Calu3 (cell line): ENCODE results near the gene WASF2. TPM values are rescaled to one million over a fixed set of nuclear protein-coding genes. Genes with fewer than 3 reads are reported as not detected.

Experiments
- BruUV-seq: library from RNA; stranded (reverse); fragments of 400-500 nt; replicated peaks from 2 replicates; lab custom pipeline; 2021; lab: Mats Ljungman, UMichigan
- CTCF ChIA-PET: fragments of 300-600 bp; sonication (Branson Sonifier 250); formaldehyde crosslinking; loops from one replicate; lab custom pipeline; 2022; ENCODE audit warnings: antibody characterized with exemption; lab: Charles Lee
- DNase-seq: peaks from one replicate; pipeline ENCODE4 v3.0.0; 2022
- H3K27ac Mint-ChIP-seq: one replicate; pipeline ENCODE4 v1.8.0; 2022; ENCODE audit warnings: mixed read lengths; ENCODE audit not compliant: unreplicated experiment
- H3K27me3 Mint-ChIP-seq: one replicate; pipeline ENCODE4 v1.8.0; 2022; ENCODE audit warnings: mixed read lengths; ENCODE audit not compliant: unreplicated experiment
- H3K36me3 Mint-ChIP-seq: one replicate; pipeline ENCODE4 v1.8.0; 2022; ENCODE audit warnings: mild to moderate bottlenecking, moderate library complexity, mixed read lengths; ENCODE audit not compliant: insufficient read depth, unreplicated experiment
- H3K4me1 Mint-ChIP-seq: one replicate; pipeline ENCODE4 v1.8.0; 2022; ENCODE audit warnings: mild to moderate bottlenecking, low read depth, mixed read lengths; ENCODE audit not compliant: unreplicated experiment
- H3K4me3 Mint-ChIP-seq: one replicate; pipeline ENCODE4 v1.8.0; 2022; ENCODE audit warnings: mild to moderate bottlenecking, low read depth, moderate library complexity, mixed read lengths; ENCODE audit not compliant: unreplicated experiment
- H3K9me3 Mint-ChIP-seq: one replicate; pipeline ENCODE4 v1.8.0; 2022; ENCODE audit warnings: low read depth, mixed read lengths; ENCODE audit not compliant: unreplicated experiment
- CTCF ChIP-seq: fragments of 200-600 bp; IDR thresholded peaks from one replicate; pipeline ENCODE4 v1.8.0; 2022; ENCODE audit warnings: antibody characterized with exemption; ENCODE audit not compliant: unreplicated experiment
- intact Hi-C: fragments of 100-400 bp; cut with micrococcal nuclease; formaldehyde crosslinking; loops from one replicate; pipeline ENCODE4 v1.10.0; 2022; ENCODE audit not compliant: unreplicated experiment
- total RNA-seq: library from RNA; stranded (reverse); gene quantifications from 2 replicates; pipeline ENCODE4 v1.2.3, GENCODE V29; 2022

Gene WASF2
- total RNA-seq, 1 experiment from 2014 or later: 79.5 TPM

GRCh38 chr1:27519331-27520258, 29.6 kb upstream of the WASF2 start:
- no peak overlapping the region for H3K27ac Mint-ChIP-seq
- H3K9me3 Mint-ChIP-seq: no peaks in the 10 kb centered on the region
- DNase-seq: no peak
- no peak for TF ChIP-seq CTCF
- CTCF ChIA-PET: interaction anchor here (0.7 kb wide), 1 partner anchor 38 kb away, joined by 3 read pairs; no protein-coding TSS in a partner anchor
- BruUV-seq: no TSS peak
- H3K27me3 Mint-ChIP-seq: no peaks in the 10 kb centered on the region
- peaks cover 28% of the 10 kb centered on the region for H3K4me1 Mint-ChIP-seq
- H3K36me3 Mint-ChIP-seq: no peaks in the 10 kb centered on the region
- intact Hi-C loops: no loop called here
- H3K4me3 Mint-ChIP-seq: no peak overlapping the region

DNA sequence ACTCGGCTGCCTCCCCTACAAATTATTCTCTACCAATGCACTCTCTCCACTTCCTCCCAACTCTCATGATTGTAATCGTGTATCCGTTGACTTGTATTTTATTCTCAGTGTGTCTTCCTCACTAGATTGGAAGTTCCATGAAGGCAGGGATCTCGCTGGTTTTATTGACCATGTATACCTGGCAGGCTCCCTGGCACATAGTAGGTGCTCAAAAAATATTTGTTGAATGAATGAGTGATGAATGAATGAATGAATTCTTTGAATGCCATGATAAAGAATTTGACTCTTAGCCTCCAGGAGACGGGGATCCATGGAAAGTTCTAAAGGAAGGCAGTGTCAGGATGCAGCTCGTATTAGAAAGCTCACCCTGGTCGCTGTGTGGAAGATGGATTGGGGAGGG, 28.8 kb upstream of the WASF2 start:
- TF ChIP-seq CTCF: no peak
- intact Hi-C loops: no loop called here
- no TSS peak for BruUV-seq
- DNase-seq: no peak
- CTCF ChIA-PET: interaction anchor here (0.7 kb wide), 1 partner anchor 39 kb away, joined by 3 read pairs; no protein-coding TSS in a partner anchor
- Mint-ChIP-seq H3K4me3 (no peak overlapping the region), H3K27ac (no peak overlapping the region), H3K36me3 (no peaks in the 10 kb centered on the region), H3K27me3 (no peaks in the 10 kb centered on the region), H3K4me1 (peaks cover 28% of the 10 kb centered on the region), H3K9me3 (no peaks in the 10 kb centered on the region)

GRCh38 chr1:27517907-27518718, 28.1 kb upstream of the WASF2 start:
- H3K27me3 Mint-ChIP-seq: no peaks in the 10 kb centered on the region
- no TSS peak for BruUV-seq
- no peak for TF ChIP-seq CTCF
- peaks cover 28% of the 10 kb centered on the region for H3K4me1 Mint-ChIP-seq
- no peaks in the 10 kb centered on the region for H3K9me3 Mint-ChIP-seq
- H3K27ac Mint-ChIP-seq: no peak overlapping the region
- no peaks in the 10 kb centered on the region for H3K36me3 Mint-ChIP-seq
- DNase-seq: no peak
- CTCF ChIA-PET: no interaction called here
- no peak overlapping the region for H3K4me3 Mint-ChIP-seq
- intact Hi-C loops: no loop called here

DNA sequence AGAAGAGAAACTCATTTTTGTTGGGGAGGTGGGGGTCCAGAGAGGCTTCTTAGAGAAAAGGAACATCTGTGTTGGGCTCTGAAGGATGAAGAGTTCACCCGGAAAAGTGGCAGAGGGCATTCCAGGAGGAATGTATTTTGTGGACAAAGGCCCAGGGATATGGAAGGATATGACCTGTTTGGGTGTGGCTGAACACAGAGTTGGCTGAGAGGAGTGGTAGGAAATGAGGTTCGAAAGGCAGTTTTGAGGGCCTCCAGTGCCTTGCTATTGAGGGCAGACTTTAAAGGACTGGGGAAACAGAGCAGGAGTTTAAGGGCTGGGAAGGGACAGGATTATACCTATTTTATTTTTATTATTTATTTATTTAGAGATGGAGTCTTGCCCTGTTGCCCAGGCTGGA, 27.3 kb upstream of the WASF2 start:
- CTCF ChIA-PET: no interaction called here
- no peak for TF ChIP-seq CTCF
- H3K27me3 Mint-ChIP-seq: no peaks in the 10 kb centered on the region
- H3K9me3 Mint-ChIP-seq: no peaks in the 10 kb centered on the region
- no peak overlapping the region for H3K27ac Mint-ChIP-seq
- intact Hi-C loops: no loop called here
- no peak overlapping the region for H3K4me3 Mint-ChIP-seq
- DNase-seq: no peak
- BruUV-seq: no TSS peak
- H3K36me3 Mint-ChIP-seq: no peaks in the 10 kb centered on the region
- peaks cover 28% of the 10 kb centered on the region for H3K4me1 Mint-ChIP-seq
